ENCODE results near the gene SH3D19.

DNA sequence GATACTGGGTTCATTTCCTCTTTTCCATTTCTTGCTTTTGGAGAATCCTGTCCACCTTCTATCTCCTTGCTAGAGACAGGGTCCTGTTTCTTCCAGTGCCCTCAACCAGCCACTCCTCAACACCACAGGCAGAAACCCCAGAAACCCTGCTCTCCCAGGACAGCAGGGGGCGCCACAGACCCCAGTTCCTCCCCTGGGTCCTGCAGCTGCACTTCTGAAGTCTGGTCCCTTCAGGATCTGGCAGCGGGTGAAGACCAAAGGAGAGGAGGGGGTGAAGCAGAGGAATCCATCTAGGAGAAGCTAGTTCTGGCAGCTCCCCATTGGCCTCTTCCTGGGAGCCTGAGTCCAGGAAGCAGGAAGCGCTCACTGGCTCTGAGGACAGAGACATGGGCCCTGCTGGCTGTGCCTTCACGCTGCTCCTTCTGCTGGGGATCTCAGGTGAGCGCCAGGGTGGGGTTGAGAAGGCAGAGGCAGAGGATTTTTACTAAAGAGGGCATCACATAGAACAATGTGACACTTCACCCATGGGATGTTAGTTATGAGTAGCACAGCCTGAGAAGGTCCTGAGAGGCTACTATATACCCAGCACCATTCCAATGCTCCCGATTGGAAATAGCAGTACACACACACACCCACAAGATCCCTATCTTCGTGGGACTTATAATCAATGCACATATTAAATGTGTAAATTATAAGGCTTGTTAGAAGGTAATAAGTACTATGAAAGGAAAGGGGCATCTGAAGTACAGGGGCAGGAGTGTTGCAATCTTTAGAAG lies 48.4 kb downstream of the SH3D19 start, which contains the start of gene PRSS48:
- TF ChIP-seq, protein P1, sequence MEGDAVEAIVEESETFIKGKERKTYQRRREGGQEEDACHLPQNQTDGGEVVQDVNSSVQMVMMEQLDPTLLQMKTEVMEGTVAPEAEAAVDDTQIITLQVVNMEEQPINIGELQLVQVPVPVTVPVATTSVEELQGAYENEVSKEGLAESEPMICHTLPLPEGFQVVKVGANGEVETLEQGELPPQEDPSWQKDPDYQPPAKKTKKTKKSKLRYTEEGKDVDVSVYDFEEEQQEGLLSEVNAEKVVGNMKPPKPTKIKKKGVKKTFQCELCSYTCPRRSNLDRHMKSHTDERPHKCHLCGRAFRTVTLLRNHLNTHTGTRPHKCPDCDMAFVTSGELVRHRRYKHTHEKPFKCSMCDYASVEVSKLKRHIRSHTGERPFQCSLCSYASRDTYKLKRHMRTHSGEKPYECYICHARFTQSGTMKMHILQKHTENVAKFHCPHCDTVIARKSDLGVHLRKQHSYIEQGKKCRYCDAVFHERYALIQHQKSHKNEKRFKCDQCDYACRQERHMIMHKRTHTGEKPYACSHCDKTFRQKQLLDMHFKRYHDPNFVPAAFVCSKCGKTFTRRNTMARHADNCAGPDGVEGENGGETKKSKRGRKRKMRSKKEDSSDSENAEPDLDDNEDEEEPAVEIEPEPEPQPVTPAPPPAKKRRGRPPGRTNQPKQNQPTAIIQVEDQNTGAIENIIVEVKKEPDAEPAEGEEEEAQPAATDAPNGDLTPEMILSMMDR (IDR thresholded peaks at IDR 0.05) = peak; percentile 17 to 62 (median 56)
- TF ChIP-seq POLR2A (IDR thresholded peaks at IDR 0.05) (no peak), POLR2AphosphoS5 (IDR thresholded peaks at IDR 0.05) (no peak)
